Ovary (tissue), 9 donors: ENCODE measurements around the gene ATP8B3. TPM values are rescaled to one million over a fixed set of nuclear protein-coding genes. Genes with fewer than 3 reads are reported as not detected.

Experiments used
- DNase-seq, 5 donors: peaks; one replicate each; pipeline ENCODE4 v3.0.0-alpha.2; 2019 to 2020
- H3K27ac ChIP-seq, 2 donors: fragments of 200-600 bp; one replicate each; pipeline versions ENCODE4 v1.5.1 to v1.8.0; 2019 to 2022
- H3K27me3 ChIP-seq: fragments of 200-600 bp; one replicate; pipeline ENCODE4 v1.8.0; 2022
- H3K36me3 ChIP-seq: fragments of 200-600 bp; sonication (generic); one replicate; pipeline ENCODE4 v1.5.1; 2019
- H3K4me1 ChIP-seq: one replicate; pipeline ENCODE4 v1.8.1; 2013; ENCODE audit warnings: mild to moderate bottlenecking, moderate library complexity; ENCODE audit not compliant: insufficient read depth
- H3K4me3 ChIP-seq: fragments of 200-600 bp; sonication (generic); one replicate; pipeline ENCODE4 v1.5.1; 2017
- H3K9me3 ChIP-seq, 2 donors: fragments of 200-600 bp in 1 of 2; sonication (generic) in 1 of 2; one replicate each; pipeline versions ENCODE4 v1.5.1 to v1.8.1; 2013 to 2019; ENCODE audit warnings: mild to moderate bottlenecking in 1 of 2, moderate library complexity in 1 of 2
- EP300 ChIP-seq: sonication (generic); formaldehyde crosslinking; IDR thresholded peaks from one replicate; pipeline ENCODE4 v1.6.1; 2017; ENCODE audit warnings: antibody characterized with exemption
- POLR2A ChIP-seq: fragments of 450-650 bp; IDR thresholded peaks from one replicate; pipeline ENCODE4 v1.6.1; 2017; ENCODE audit warnings: antibody characterized with exemption, mild to moderate bottlenecking, moderate library complexity
- WGBS, 3 donors: extraction: QIAGEN DNeasy Blood & Tissue Kit in 1 of 3; methylation state at CpG; one replicate each; pipeline versions ENCODE4 v1.1.5 to v1.1.7; 2013 to 2017; 5-methylcytosine and 5-hydroxymethylcytosine counted together
- intact Hi-C, 4 donors: fragments of 100-400 bp; cut with DNase I; formaldehyde crosslinking; loops; one replicate each; pipeline versions ENCODE4 v1.11.0 to v1.15.1; 2022 to 2023
- polyA plus RNA-seq, 2 donors: library from polyadenylated mRNA; stranded (reverse); fragments of 200-250 nt in 1 of 2; fragments of 350-450 nt in 1 of 2; fragmentation: Illumina TruSeq in 1 of 2; extraction: RNeasy Lipid Tissue Mini Kit (QIAGEN cat#74804) in 1 of 2; gene quantifications; one replicate each; pipeline ENCODE4 v1.2.3, GENCODE V29; 2013 to 2014
- total RNA-seq, 7 donors: library from RNA; depleted of rRNA in 2 of 7; stranded (reverse); fragments of >200 nt in 2 of 7; fragmentation: NEBNext Ultra II Directional in 3 of 7; extraction: Animal tissue kit (Norgen Biotek cat#: 25700) in 3 of 7; gene quantifications; one replicate each; pipeline versions ENCODE4 v1.1.0 to v1.2.4, GENCODE V29; 2016 to 2023
- TF ChIP-seq, protein P1 (sequence below), 3 donors: fragments of 450-650 bp in 2 of 3; fragments of 200-600 bp in 1 of 3; IDR thresholded peaks; one replicate each; pipeline versions ENCODE4 v1.5.1 to v1.8.0; 2016 to 2022; ENCODE audit warnings: antibody characterized with exemption in 3 of 3, mild to moderate bottlenecking in 1 of 3
- donor health status: DM: no; HTN: no; CAD: no; lungs with moderate emphysema.
- donor health status: DM: no; HTN: no; CAD: no.
- donor health status: Bipolar disorder and iron deficiency.
- donor health status: DM: yes; HTN: yes; CAD: no.
- donor health status: DM: no; HTN: no; CAD: no.
- donor health status: DM: yes; HTN: yes; CAD: no.

ATP8B3 gene
- total and polyA plus RNA-seq, 9 donors = 0.72 to 3.2 (median 1.5) TPM

DNA sequence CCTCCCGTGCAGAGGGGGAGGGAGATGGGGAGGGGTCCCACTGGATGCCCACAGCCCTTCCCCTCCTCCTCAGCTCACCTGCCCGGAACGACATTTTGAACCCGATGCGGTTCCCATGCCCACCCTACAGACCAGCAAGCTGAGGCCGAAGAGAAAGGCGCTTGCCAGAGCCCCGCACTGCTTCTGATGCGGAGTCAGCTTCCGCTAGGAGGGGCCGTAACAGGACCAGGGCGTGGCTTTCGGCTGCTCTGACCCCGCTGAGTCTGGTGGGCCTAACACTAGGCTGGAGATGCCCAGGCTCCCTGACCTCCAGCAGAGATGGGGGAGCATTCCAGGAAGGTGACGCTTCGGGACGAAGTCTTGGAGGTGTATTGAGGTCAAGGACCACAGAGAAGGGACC lies 52.1 kb downstream of the ATP8B3 start:
- WGBS, 3 donors = 1 to 7% (median 2%) methylated on average over 12 to 17 of the region's 17 CpGs

DNA sequence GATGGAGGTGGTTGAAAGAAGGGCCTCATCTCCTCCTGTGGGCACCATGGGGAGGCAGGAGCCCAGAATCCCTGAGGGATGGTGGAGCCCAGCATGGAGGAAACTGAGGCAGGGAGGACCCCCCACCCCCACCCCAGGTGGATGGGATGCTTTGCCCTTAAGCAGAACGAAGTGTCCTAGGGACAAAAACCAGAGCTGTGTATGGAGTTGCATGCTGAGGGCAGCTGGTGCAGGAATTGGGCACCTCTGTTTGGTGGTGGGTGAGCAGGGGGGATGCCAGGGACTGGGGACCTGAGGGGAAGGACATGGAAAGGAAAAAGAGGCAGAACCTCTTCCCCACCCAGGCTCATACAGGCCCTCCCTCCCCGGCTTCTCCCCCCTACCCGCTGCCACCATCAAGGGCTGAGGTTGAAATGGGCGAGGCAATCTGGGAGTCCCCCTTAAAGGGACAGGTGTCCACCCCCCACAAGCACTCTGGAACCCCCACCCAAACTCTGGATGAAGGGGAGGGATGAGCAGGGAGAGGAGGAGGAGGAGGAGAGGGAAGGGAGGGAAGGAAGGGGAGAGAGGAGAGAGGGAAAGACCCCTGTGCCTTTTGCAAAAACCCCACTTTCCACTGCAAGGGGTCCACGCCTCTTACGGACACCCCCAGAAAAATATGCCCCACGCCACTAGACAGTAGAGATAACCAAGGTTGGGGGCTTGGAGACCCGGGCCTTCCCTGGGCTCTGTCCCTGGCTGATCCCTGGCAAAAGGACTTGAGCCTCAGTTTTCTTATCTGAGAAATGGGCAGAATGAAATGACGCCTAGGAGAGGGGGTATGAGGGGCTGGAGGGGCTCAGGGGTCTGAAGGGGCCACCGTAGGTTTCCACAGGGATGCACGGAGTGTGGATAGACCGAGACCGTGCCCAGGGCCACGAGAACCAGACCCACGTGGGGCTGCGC lies 52.8 kb downstream of the ATP8B3 start:
- no peaks in the 10 kb centered on the region for H3K9me3 ChIP-seq
- no peak for TF ChIP-seq EP300
- no peak for TF ChIP-seq POLR2A
- TF ChIP-seq, protein P1, sequence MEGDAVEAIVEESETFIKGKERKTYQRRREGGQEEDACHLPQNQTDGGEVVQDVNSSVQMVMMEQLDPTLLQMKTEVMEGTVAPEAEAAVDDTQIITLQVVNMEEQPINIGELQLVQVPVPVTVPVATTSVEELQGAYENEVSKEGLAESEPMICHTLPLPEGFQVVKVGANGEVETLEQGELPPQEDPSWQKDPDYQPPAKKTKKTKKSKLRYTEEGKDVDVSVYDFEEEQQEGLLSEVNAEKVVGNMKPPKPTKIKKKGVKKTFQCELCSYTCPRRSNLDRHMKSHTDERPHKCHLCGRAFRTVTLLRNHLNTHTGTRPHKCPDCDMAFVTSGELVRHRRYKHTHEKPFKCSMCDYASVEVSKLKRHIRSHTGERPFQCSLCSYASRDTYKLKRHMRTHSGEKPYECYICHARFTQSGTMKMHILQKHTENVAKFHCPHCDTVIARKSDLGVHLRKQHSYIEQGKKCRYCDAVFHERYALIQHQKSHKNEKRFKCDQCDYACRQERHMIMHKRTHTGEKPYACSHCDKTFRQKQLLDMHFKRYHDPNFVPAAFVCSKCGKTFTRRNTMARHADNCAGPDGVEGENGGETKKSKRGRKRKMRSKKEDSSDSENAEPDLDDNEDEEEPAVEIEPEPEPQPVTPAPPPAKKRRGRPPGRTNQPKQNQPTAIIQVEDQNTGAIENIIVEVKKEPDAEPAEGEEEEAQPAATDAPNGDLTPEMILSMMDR (IDR thresholded peaks at IDR 0.05) = no peak
- 14 to 19% (median 15%) methylated on average over 15 to 16 of the region's 16 CpGs for WGBS, 3 donors
- H3K27ac ChIP-seq = no peak overlapping the region
- DNase-seq = no peak
- no peaks in the 10 kb centered on the region for H3K36me3 ChIP-seq
- H3K27me3 ChIP-seq = peaks cover 14% of the 10 kb centered on the region
- no peaks in the 10 kb centered on the region for H3K4me1 ChIP-seq
- no peak overlapping the region for H3K4me3 ChIP-seq
- intact Hi-C loops = no loop called here

More for the DNA sequence above, 52.1 kb downstream of the ATP8B3 start:
- no peaks in the 10 kb centered on the region for H3K36me3 ChIP-seq
- H3K27me3 ChIP-seq = peaks cover 14% of the 10 kb centered on the region
- TF ChIP-seq EP300 (no peak), POLR2A (no peak)
- TF ChIP-seq, protein P1 (IDR thresholded peaks at IDR 0.05) = no peak
- intact Hi-C loops = loop anchor here in 2 of 4 donors (10.0 kb wide), 1 partner anchor 205 kb away; no protein-coding TSS in a partner anchor
- no peak overlapping the region for H3K27ac ChIP-seq
- H3K4me3 ChIP-seq = no peak overlapping the region
- no peaks in the 10 kb centered on the region for H3K9me3 ChIP-seq
- no peaks in the 10 kb centered on the region for H3K4me1 ChIP-seq
- no peak for DNase-seq

DNA sequence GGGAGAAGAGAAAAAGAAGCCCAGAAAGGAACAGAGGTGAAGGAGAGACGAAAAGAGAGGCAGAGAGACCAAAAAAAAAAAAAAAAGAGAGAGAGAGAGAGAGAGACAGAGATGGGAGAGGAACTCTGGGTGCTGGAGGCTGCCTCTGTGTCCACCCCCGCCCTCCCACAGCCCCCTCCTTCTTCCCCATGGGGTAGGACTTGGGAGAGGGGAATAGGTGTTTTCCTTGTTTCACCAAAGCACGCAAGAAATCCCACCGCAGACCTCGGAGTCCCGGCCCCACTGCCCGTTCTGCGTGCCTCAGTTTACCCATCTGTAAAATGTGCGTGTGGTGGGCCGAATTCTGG lies 53.9 kb downstream of the ATP8B3 start:
- TF ChIP-seq, protein P1 (IDR thresholded peaks at IDR 0.05) = no peak
- TF ChIP-seq POLR2A (no peak), EP300 (no peak)
- no peaks in the 10 kb centered on the region for H3K4me1 ChIP-seq
- H3K27ac ChIP-seq = no peak overlapping the region
- H3K9me3 ChIP-seq = no peaks in the 10 kb centered on the region
- H3K4me3 ChIP-seq = no peak overlapping the region
- peaks cover 14% of the 10 kb centered on the region for H3K27me3 ChIP-seq
- 2 to 7% (median 2%) methylated on average over 10 of the region's 10 CpGs for WGBS, 3 donors
- no peaks in the 10 kb centered on the region for H3K36me3 ChIP-seq
- no peak for DNase-seq
- intact Hi-C loops = no loop called here

DNA sequence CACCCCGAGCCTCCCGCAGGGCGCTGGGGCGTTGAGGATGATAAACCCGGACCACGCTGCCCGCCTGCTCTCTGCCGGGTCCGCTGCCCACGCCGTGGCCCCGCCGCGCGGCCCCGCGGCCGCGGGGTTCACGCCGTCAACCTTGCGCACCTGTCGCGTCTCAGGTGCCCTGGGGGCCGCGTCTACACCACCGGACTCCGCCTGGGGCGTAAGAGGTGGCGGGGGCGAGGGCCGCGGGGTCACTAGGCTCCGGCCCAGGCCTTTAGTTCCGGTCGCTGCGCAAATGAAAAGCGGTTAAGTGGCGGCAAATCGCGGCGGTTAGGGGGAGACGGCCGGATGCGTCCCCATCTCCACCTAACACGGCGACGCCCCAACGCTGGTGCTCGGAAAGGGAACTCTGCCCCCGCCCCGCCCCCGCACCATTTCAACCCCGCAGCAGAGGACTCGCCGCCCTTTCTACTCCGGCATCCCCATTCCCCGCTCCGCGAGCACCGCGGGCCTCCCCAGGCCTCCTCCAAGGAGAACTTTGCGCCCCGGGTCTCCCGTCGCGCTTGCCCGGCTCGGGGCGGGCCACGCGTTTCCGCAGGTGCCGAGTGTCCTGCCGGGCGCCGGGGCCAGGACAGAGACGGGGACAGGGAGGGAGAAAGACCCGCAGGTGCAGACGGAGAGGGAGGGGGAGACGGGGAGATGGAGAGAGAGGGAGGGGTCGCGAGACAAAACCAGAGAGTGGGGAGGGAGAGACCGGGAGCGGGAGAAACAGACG lies 54.4 kb downstream of the ATP8B3 start:
- DNase-seq = no peak
- H3K27ac ChIP-seq = no peak overlapping the region
- peaks cover 13% of the 10 kb centered on the region for H3K27me3 ChIP-seq
- WGBS, 3 donors = 1% methylated on average over 71 to 86 of the region's 86 CpGs
- TF ChIP-seq POLR2A = no peak
- no peak for TF ChIP-seq EP300
- TF ChIP-seq, protein P1 (IDR thresholded peaks at IDR 0.05) = no peak
- no peaks in the 10 kb centered on the region for H3K9me3 ChIP-seq
- intact Hi-C loops = no loop called here
- no peaks in the 10 kb centered on the region for H3K36me3 ChIP-seq
- no peak overlapping the region for H3K4me3 ChIP-seq
- no peaks in the 10 kb centered on the region for H3K4me1 ChIP-seq
